HG03196 (cell line): ENCODE data around the gene ELAC1.
"Not testable (repeated sequence)": the region's sequence is repeated elsewhere in the genome, so short reads cannot be mapped to it uniquely, and the experiment has no call there.

Experiments used
- ATAC-seq: cut with Tn5 transposase; IDR thresholded peaks from one replicate; pipeline ENCODE4 v1.9.1; 2021; ENCODE audit not compliant: unreplicated experiment

The ELAC1 gene

DNA sequence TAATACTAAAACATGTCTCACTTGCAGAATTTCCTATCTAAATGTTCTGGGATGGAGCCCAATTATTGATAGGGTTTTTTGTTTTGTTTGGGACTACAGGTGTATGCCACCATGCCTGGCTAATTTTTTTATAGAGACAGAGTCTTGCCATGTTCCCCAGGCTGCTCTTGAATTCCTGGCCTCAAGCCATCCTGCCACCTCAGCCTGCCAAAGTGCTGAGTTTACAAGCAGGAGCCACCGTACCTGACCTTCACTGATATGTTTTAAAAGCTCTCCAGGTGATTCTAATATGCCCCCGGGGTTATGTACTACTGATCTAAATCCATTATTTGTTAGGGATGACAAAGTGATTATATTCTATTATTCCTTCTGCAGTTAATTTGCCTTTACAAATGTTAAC, 2.2 kb downstream of the ELAC1 start:
- no peak for ATAC-seq

DNA sequence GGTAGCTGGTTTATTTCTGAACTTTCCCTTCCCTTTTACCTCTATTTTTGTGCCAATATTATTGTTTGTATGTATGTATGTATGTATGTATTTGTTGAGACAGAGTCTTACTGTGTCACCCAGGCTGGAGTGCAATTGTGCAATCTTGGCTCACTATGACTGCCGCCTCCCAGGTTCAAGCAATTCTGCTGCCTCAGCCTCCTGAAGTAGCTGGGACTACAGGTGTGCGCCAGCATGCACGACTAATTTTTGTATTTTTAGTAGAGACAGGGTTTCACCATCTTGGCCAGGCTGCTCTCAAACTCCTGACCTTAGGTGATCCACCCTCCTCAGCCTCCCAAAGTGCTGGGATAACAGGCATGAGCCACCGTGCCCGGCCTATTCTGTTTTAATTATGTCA, 4.6 kb downstream of the ELAC1 start:
- ATAC-seq = not testable (repeated sequence)

DNA sequence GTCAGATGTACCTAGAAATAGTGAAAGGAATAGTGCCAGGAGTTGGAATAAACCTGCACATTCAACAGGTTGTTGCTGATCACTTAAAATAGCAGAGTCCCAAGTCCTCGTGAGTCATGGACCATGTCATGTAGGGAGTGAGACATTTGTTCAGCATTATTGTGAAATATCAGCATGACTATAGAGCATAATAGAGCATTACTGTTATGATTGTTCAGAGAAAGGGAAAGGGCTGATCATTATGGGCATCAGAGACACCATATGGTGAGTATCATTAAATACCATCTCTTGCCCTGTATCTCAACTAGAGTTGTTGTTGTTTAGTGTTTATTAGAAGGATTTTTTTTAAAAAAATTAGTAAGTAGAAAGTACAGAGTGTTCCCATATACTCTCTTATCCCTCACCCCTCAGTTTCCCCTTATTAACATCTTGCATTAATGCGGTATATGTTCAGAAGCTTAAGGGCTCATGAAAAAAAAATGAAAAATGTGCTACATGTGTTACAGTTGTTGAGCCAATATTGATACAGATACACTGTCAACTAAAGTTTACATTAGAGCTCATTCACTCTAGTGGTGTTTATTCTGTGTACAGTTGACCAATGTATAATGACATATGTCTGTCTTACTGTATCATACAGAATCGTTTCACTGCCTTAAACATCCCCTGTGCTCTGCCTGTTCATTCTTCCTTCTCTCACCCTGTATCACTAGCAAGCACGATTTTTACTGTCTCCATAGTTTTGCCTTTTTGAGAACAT, 5.7 kb downstream of the ELAC1 start:
- no peak for ATAC-seq

DNA sequence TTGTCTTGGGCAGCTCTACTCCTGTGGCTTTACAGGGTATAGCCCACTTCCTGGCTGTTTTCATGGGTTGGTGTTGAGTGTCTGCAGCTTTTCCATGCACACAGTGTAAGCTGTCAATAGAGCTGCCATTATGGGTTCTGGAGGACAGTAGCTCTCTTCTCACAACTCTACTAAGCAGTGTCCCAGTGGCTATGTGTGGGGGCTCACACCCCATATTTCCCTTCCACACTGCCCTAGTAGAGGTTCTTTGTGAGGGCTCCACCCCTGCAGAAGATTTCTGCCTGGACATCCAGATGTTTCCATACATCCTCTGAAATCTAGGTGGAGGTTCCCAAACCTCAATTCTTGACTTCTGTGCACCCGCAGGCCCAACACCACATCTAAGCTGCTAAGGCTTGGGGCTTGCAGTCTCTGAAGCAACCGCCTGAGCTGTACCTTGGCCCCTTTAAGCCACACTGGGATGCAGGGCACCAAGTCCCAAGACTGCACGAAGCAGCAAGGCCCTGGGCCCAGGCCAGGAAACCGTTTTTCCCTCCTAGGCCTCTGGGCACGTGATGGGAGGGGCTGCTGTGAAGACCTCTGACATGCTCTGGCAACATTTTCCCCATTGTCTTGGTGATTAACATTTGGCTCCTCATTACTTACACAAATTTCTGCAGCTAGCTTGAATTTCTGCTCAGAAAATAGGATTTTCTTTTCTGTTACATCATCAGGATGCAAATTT, 9.4 kb downstream of the ELAC1 start:
- no peak for ATAC-seq

DNA sequence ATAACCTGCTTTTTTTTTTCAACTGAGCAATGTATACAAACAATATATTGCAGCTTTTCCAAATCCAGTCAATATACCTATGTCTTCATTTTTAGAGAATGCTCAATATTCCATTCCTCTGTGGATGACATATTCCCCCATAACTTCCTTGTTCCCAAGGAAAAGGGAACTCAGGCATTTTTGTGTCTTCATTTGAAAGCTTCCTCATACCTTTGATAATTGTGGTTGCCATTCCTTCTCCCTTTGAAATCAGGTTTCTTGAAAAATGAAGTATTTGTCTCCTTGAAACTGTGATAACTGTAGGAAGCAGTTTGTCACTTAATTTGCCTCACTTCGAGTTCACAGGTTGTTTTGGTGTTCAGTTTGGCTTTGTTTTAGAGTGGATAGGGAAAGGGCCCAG, 13.5 kb downstream of the ELAC1 start:
- no peak for ATAC-seq

DNA sequence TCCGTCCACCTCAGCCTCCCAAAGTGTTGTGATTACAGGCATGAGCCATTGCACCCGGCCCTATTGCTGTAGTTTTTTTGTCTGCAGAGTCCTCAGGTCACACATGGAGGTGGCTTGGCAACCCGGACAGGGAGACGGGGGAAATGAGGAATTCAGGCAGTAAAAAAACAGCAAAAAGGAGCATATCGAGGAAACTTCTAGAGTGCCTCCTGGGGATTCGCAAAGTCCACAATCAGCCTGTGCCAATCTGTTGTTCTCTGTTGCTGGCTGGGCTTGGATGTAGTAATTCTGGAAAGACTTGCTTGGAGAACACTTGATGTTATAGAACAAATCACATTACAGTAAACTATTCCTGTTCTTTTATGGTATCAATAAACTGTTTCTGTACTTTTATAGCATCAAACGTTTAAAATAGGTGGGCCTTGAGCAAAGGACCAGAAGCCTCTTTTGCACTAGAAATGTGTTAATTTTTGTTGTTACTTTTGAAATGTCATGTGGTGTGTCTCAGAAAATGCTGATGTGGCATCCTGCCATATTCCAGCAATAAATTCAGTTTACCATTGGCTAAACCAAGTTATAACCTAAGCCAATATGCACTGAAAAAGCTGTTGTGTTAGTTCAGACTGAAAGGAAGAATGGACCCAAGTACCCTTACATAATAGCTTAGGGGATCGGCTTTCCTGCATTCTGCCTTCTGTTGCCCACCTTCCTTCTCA, 14.4 kb downstream of the ELAC1 start:
- no peak for ATAC-seq

DNA sequence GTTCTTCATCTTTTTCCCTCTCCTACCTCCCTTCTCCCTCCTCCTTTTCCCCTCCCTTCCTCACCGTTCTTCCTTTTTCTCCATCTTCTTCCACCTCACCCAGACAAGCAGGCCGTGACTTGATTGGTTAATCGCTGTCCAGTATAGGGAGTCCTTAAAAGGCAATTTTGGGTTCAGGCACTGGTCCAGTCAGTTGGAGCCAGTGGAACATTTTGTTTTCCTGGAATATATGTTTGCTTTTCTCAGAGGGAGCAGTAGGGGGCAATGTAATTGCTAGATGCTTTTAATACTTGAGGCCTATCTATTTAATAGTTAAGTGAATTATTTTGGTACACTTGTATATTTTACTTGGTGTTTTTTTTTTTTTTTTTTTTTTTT, 15.0 kb downstream of the ELAC1 start:
- ATAC-seq = no peak

DNA sequence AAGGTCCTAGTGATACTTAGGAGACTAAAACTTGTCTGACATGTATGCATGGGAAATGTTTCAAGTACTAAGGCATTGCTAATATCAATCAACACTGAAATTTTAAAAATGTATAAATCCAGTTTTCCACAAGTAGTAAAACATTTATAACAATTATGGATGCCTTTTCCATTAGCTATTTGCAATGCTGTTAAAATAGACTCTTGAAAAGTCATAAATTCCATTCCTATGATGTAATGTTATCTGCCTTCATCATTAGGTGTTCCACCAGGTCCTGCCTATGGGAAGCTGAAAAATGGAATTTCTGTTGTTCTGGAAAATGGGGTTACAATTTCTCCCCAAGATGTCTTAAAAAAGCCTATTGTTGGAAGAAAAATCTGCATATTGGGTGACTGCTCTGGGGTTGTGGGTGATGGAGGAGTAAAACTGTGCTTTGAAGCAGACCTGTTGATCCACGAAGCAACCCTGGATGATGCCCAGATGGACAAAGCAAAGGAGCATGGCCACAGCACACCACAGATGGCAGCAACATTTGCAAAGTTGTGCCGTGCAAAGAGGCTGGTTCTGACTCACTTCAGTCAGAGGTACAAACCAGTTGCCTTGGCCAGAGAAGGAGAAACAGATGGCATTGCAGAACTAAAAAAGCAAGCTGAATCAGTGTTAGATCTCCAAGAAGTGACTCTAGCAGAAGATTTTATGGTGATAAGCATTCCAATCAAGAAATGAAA, 18.7 kb downstream of the ELAC1 start:
- no peak for ATAC-seq

DNA sequence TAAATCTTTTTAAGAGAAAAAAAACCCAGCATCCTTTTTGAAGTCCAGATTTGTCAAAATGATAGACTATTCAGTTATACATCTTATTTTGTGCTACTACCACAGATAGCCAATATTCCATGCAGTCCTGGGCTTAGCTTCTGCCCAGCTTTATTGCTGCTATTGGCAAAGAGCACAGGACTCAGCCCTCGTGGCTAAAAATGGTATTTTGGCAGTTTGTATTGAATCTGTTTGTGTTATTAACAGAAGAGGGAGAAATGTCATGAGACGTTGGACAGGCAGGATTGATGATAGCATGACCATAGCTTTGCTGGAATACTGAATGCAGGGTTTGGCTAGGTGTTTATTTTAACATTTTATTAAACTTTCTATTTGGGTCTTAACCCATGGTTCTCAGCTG, 19.4 kb downstream of the ELAC1 start:
- ATAC-seq = no peak

DNA sequence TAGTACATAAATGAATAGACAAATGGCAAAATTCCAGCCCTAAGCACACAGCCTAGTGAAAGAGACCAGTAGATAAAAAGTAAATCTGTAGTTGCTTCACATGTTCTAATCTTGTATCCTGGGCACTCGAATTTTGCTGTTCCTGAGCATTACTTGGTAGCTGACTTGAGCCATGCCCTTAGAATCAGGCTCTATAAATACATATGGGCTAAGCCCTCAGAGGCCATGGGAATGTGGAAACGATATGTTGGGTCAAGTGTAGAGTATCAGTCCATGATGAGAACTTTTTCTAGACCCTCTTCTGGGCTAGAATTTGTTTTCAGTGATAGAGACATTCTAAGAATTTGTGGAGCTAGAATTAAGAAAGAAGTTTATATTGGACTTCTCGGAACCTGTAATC, 21.9 kb downstream of the ELAC1 start:
- ATAC-seq = no peak

DNA sequence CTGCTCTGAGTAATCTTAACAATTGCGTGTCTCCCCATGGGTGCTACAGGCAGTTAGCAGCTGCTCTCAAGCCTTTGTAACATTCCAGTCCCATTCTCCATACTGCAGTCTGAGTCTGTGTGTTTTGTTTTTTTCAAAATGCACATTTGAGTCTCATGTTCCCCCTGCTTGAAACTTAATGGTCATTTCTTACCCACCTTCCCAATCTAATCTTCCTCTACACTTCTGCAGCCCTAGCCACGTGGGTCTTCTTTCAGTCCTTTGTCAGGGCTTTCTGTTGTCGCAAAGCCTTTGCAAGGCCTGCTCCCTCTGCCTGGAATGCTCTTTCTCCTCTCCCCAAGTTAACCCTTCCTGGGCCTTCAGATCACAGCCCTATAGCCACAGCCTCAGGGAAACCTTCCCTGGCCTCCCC, 24.5 kb downstream of the ELAC1 start:
- no peak for ATAC-seq

DNA sequence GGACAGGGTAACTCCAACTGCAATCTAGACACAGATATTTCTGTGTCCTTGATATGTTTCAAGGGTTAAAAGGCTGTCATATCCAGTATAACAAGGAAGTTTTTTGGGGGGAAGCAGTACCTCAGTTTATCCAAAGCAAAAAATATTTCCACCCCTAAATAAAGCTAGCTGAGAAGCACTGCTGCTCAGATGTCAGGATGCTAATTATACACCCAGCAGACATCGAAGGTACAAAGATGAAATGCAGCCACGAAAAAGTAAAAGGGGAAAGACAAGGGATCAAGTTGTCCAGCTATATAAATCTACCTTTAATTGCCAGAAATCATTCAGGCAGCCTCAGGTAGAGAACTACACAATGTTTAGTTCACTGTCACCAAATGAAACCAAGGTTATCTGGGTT, 26.2 kb downstream of the ELAC1 start:
- ATAC-seq = no peak

DNA sequence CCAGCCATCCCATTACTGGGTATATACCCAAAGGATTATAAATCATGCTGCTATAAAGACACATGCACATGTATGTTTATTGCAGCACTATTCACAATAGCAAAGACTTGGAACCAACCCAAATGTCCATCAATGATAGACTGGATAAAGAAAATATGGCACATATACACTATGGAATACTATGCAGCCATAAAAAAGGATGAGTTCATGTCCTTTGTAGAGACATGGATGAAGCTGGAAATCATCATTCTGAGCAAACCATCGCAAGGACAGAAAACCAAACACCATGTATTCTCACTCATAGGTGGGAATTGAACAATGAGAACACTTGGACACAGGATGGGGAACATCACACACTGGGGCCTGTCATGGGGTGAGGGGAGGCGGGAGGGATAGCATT, 35.3 kb downstream of the ELAC1 start:
- ATAC-seq = not testable (repeated sequence)

DNA sequence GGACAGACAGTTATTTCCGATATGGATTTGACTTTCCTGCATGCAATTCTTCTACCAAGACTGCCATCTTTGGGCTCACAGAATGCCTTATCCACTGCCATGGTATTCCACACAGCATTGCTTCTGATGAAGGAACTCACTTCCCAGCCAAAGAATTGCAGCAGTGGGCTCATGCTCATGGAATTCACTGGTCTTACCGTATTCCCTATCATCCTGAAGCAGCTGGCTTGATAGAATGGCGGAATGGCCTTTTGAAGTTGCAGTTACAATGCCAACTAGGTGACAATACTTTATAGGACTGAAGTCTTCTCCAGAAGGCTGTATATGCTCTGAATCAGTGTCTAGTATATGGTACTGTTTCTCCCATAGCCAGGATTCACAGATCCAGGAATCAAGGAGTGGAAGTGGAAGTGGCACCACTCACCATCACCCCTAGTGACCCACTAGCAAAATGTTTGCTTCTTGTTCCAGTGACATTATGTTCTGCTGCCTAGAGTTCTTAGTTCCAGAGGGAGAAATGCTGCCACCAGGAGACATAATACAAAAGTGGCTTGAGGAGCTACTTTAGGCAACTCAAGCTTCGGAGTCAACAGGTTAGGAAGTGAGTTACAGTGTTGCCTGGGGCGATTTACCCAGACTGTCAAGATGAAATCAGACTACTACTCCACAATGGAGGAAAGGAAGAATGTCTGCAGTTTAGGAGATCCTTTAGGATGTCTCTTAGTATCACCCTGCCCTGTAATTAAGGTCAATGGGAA, 38.4 kb downstream of the ELAC1 start:
- ATAC-seq = no peak

DNA sequence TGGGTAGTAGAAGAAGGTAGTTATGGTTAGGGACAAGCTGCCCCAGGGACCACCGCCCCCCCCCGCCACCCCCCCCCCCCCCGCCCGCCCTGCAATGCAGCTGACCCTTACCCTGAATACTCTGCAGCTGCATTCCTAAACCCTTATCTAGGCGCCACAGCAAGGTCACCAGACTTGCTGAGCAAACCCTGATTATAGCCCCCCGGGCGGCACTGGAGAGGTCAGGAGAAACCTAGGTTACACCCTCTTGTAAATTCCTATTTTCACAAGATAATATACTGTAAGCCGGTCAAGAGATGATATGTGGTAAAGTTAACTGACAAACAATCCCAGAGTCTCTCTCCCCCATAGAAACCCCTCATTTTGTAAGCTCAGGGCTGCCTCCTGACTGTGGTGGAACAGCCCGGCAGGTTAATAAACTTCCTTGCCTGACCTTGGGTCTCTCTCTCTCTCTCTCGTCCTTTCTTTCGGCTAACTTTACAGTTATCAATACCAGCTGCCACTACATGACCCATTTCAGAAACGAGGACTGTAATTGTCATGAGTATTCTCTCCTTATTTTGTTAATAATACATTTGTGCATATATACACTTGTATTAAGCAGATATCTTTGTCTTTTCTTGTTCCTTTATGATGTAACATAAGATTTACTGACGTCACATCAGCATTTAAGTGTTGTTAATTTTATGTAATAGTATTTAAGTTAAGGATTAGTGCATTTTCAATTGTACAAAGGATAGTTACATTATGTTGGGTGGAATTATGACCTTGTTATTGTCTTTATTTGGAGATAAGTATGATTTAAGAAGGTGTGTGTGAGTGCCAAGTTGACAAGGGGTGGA, 39.3 kb downstream of the ELAC1 start:
- ATAC-seq = no peak

DNA sequence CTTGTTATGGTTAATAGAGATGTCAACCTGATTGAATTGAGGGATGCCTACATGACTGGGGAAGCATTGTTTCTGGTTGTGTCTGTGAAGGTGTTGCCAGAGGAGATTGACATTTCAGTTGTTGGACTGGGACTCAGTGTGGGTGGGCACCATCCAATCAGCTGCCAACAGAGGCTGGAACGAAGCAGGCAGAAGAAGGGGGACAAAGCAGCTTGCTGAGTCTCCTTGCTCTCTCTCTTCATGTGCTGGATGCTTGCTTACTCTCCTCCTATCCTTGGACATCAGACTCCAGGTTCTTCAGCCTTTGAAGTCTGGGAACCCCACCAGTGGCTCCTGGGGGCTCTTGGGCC, 39.9 kb downstream of the ELAC1 start:
- no peak for ATAC-seq

DNA sequence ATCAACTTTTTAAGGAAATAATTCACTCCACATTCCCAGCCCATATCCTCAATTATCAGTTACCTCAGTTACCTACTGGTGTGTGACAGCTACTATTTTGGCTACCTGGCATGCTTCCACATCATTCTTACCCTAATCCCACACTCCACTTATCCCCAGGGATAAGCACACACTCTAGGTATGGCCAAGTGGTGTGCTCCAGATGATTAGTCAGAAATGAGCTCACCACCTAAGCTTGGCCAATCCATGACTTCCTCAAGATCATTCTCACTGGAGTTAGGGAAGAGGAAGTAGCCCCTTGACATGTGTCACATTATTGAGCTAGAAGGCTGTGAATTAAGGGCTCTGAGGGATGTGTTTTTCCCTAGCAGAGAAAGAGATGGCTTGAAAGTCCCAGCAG, 41.2 kb downstream of the ELAC1 start:
- no peak for ATAC-seq

DNA sequence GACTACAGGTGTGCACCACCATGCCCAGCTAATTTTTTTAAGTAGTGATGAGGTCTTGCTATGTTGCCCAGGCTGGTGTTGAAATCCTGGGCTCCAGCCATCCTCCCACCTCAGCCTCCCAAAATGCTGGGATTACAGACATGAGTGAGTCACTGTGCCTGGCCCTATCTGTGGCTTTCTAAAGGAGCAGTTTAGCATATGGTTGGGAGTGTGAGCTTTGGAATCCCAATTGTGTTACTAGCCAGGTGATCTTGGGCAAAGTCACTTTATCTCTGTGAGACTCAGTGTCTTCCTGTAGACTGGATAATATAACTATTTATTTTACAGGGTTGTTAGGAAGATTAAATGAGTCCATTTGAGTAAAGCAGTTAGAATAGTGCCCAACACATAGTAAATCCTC, 42.4 kb downstream of the ELAC1 start:
- ATAC-seq = no peak

DNA sequence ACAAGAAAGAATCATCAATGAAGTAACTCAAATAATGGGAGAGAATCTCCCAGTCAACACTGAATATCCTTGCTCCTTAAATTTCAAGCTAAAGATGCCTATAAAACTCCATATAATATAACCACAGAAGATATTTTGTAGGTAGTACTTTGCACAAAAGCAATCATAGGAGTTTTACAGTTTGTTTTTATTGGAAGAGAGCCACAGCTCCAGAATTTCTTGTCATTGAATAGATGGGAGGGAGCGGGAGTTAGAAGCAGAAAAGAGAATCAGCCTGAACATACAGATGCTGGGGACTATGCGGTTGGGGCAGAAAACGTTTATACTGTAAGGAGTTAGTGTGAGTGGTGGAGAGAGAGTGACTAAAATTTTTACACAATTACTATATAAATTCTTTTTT, 43.9 kb downstream of the ELAC1 start:
- no peak for ATAC-seq

DNA sequence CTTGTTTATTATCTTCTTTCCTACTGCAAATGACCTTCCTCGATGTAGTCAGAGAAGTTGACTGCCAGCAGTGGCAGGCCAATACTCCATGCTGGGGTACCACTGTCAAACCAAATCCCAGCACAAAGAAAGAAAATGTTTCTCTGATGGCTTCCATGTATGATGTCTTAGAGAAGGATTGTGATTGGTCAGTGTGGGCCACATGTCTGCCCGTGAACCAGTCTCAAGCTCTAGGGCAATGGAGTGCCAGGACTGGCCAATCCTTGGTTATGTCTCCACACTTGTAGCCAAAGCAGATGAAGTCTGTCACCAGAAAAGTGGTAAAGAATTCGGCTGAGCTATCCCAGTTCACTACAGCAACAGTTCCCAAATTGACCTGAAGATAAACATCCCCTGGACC, 44.6 kb downstream of the ELAC1 start:
- ATAC-seq = no peak
